ENCODE results near the gene TRAPPC5.

The TRAPPC5 gene

GRCh38 chr19:7734220-7735203 is 53.9 kb downstream of the TRAPPC5 start:
- no peaks in the 10 kb centered on the region for H3K4me1 ChIP-seq (ENCODE audit: insufficient read depth, low read length)
- no peaks in the 10 kb centered on the region for H3K36me3 ChIP-seq (ENCODE audit: insufficient read depth, low read length)
- H3K9ac ChIP-seq (ENCODE audit: low read depth, low read length): no peak overlapping the region
- no peaks in the 10 kb centered on the region for H3K9me3 ChIP-seq (ENCODE audit: control insufficient read depth, insufficient read depth, low read length)

GRCh38 chr19:7736148-7736547 is 55.5 kb downstream of the TRAPPC5 start:
- Histone ChIP-seq H3K9ac (ENCODE audit: low read depth, low read length) (no peak overlapping the region), H3K9me3 (ENCODE audit: control insufficient read depth, insufficient read depth, low read length) (no peaks in the 10 kb centered on the region), H3K4me1 (ENCODE audit: insufficient read depth, low read length) (no peaks in the 10 kb centered on the region)

GRCh38 chr19:7737215-7737614 is 56.6 kb downstream of the TRAPPC5 start:
- Histone ChIP-seq H3K36me3 (ENCODE audit: insufficient read depth, low read length) (no peaks in the 10 kb centered on the region), H3K9me3 (ENCODE audit: control insufficient read depth, insufficient read depth, low read length) (no peaks in the 10 kb centered on the region), H3K4me1 (ENCODE audit: insufficient read depth, low read length) (no peaks in the 10 kb centered on the region), H3K9ac (ENCODE audit: low read depth, low read length) (no peak overlapping the region)

More at GRCh38 chr19:7736148-7736547, 55.5 kb downstream of the TRAPPC5 start:
- H3K36me3 ChIP-seq (ENCODE audit: insufficient read depth, low read length): no peaks in the 10 kb centered on the region

Measured in ES-I3 (cell line).